ENCODE measurements around the gene MMEL1. TPM values are rescaled to one million over a fixed set of nuclear protein-coding genes. Genes with fewer than 3 reads are reported as not detected.

Gene MMEL1
- total and polyA plus RNA-seq, 2 donors (not counting 3 experiments of a cell fraction or from before 2014, with no cell fraction given), result 1.1 to 1.2 TPM

DNA sequence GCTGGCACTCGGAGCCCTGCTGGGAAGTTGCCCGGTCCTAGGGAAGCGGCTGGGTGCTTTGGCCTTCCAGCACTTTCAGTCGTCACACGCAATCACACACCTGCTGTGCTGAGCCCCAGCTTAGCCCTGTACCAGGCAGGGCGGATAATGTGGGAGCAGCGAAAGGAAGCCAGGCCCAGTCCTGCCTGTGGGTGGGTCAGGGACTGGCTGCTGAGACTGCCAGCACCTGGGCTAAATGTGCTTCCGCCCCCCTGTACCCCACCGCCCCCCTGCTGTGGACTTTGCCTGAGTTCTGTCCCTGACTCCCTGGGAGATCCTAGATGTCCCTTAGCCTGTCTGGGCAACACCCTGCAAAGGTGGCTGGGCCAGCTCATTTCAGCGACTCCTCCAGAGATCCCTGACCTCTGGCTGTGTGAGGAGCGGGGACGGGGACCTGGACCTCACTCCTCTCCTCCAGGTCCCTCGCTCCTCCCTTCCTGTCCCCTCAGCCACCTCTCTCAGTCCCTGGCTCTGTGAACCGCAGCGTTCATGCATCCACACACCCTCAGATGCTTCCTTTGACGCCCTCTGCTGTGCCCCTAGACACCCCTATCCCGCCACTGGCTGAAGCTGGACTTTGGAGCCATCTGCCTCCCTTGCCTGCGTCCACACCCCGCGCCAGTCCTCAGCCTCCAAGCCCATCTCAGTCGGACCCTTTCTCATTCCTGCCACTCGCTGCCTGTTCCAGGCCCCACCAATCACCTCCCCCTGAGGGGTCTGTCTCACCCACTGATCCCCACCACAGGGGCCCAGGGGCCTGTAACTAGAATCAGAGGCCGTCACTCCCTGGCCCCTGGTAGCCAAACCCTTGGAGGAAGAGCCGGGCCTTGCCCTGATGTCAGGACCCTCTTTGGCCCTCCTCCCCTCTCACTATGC, 1.4 kb downstream of the MMEL1 start:
- BruUV-seq (replicated peaks), result no TSS peak
- H3K9ac ChIP-seq (replicated peaks; ENCODE audit: extremely low read depth, insufficient read depth, low read length), result no peak overlapping the region
- intact Hi-C loops (cut with micrococcal nuclease) (no loop called here), dilution Hi-C loops (cut with MboI; ENCODE audit: extremely low pct_ligation_motif_present, low sequenced_read_pairs) (no loop called here)
- no peaks in the 10 kb centered on the region for H3K79me2 ChIP-seq (ENCODE audit: control insufficient read depth, insufficient read depth, low read length)
- no peak overlapping the region for H3K4me2 ChIP-seq (ENCODE audit: insufficient read depth, low read length)
- H3K27me3 ChIP-seq (ENCODE audit: control insufficient read depth in 2 of 2, insufficient read depth in 2 of 2, low read length in 2 of 2), result peaks cover 8 to 12% of the 10 kb centered on the region in 2 experiments
- TF ChIP-seq, protein P1, sequence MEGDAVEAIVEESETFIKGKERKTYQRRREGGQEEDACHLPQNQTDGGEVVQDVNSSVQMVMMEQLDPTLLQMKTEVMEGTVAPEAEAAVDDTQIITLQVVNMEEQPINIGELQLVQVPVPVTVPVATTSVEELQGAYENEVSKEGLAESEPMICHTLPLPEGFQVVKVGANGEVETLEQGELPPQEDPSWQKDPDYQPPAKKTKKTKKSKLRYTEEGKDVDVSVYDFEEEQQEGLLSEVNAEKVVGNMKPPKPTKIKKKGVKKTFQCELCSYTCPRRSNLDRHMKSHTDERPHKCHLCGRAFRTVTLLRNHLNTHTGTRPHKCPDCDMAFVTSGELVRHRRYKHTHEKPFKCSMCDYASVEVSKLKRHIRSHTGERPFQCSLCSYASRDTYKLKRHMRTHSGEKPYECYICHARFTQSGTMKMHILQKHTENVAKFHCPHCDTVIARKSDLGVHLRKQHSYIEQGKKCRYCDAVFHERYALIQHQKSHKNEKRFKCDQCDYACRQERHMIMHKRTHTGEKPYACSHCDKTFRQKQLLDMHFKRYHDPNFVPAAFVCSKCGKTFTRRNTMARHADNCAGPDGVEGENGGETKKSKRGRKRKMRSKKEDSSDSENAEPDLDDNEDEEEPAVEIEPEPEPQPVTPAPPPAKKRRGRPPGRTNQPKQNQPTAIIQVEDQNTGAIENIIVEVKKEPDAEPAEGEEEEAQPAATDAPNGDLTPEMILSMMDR (IDR thresholded peaks at IDR 0.05; ENCODE audit: extremely low read depth in 1 of 2, insufficient read depth in 1 of 2, low read depth in 1 of 2, low read length in 2 of 2), result no peak
- TF ChIP-seq JUN (IDR thresholded peaks at IDR 0.05; ENCODE audit: borderline replicate concordance, insufficient read depth, insufficient read length, low read depth), result no peak
- no peak for TF ChIP-seq POLR2AphosphoS5 (IDR thresholded peaks at IDR 0.05; ENCODE audit: insufficient read depth, low read depth, low read length)
- no peak for TF ChIP-seq POLR2A (IDR thresholded peaks at IDR 0.05; ENCODE audit: low read depth, low read length)
- no peak for TF ChIP-seq FOS (IDR thresholded peaks at IDR 0.05; ENCODE audit: borderline replicate concordance, insufficient read depth, low read length)
- TF ChIP-seq, protein P2, sequence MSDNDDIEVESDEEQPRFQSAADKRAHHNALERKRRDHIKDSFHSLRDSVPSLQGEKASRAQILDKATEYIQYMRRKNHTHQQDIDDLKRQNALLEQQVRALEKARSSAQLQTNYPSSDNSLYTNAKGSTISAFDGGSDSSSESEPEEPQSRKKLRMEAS (IDR thresholded peaks at IDR 0.05; ENCODE audit: insufficient read depth, insufficient read length), result no peak
- TF ChIP-seq GATA2 (IDR thresholded peaks at IDR 0.05; ENCODE audit: insufficient read depth, insufficient read length, low read depth, low read length), result no peak
- no peak for TF ChIP-seq MYC (IDR thresholded peaks at IDR 0.05; ENCODE audit: low read depth, low read length)
- no peak for TF ChIP-seq EZH2 (IDR thresholded peaks at IDR 0.05; ENCODE audit: borderline replicate concordance, low read depth, low read length, severe bottlenecking)
- FAIRE-seq (no peak), DNase-seq (ENCODE audit: low read depth, low spot score) (no peak)
- H3K9me1 ChIP-seq (replicated peaks; ENCODE audit: control insufficient read depth, extremely low read depth, insufficient read depth, low read length), result no peaks in the 10 kb centered on the region
- ChIA-PET CTCF (no interaction called here), POLR2A (no interaction called here)
- no peaks in the 10 kb centered on the region for H3K9me3 ChIP-seq (replicated peaks; ENCODE audit: control insufficient read depth, insufficient read depth, low read length)
- no peaks in the 10 kb centered on the region for H3K4me1 ChIP-seq (ENCODE audit: control insufficient read depth, extremely low read depth, insufficient read depth, low read length)
- no peak overlapping the region for H3K27ac ChIP-seq (ENCODE audit: insufficient read depth, low read depth, low read length)
- no peaks in the 10 kb centered on the region for H4K20me1 ChIP-seq (replicated peaks; ENCODE audit: control insufficient read depth, extremely low read depth, insufficient read depth, low read length)
- no peak overlapping the region for H3K4me3 ChIP-seq (replicated peaks in 1 of 3; ENCODE audit: insufficient read depth in 1 of 3, low read depth in 1 of 3, low read length in 3 of 3)
- H3K36me3 ChIP-seq (ENCODE audit: control insufficient read depth in 2 of 2, extremely low read depth in 1 of 2, insufficient read depth in 2 of 2, low read length in 2 of 2), result no peaks in the 10 kb centered on the region
- H2AFZ ChIP-seq (ENCODE audit: low read depth, low read length), result no peak overlapping the region

Measured in endothelial cell of umbilical vein (primary cell).